CD4-positive, alpha-beta T cell (primary cell): ENCODE data around the gene SLC20A1. TPM values are rescaled to one million over a fixed set of nuclear protein-coding genes. Genes with fewer than 3 reads are reported as not detected.
A peak's percentile ranks its signal among the peaks of the same experiment; 100 is the strongest.

Experiments used
- ATAC-seq: fragments of 200-7000 bp; cut with Tn5 transposase; one replicate; pipeline ENCODE4 v1.10.0; 2022; ENCODE audit warnings: mild to moderate bottlenecking; ENCODE audit not compliant: poor library complexity
- CTCF ChIA-PET: fragments of 350-600 bp; sonication (Branson Sonifier 250); formaldehyde crosslinking; loops from one replicate; lab custom pipeline; 2021; ENCODE audit warnings: antibody characterized with exemption, inconsistent platforms; lab: Charles Lee
- POLR2A ChIA-PET: fragments of 350-600 bp; sonication (Branson Sonifier 250); formaldehyde crosslinking; loops from one replicate; lab custom pipeline; 2021; ENCODE audit warnings: antibody characterized with exemption, inconsistent platforms; lab: Charles Lee
- DNase-seq, 14 experiments: peaks; one replicate each; pipeline ENCODE4 v3.0.0-alpha.2; 2013 to 2020; ENCODE audit warnings: mixed read lengths in 2 of 14
- H3K27ac ChIP-seq, 2 donors: one replicate each; pipeline versions ENCODE4 v1.5.1 to v1.7.0; 2013; ENCODE audit warnings: low read length in 2 of 2, low read depth in 1 of 2, mild to moderate bottlenecking in 1 of 2
- H3K27me3 ChIP-seq, 2 experiments: 1 replicate in 1 of 2; 2 replicates in 1 of 2; pipeline versions ENCODE4 v1.6.1 to v1.7.0; 2013; ENCODE audit warnings: low read length in 2 of 2, control low read depth in 1 of 2, mild to moderate bottlenecking in 1 of 2, moderate library complexity in 1 of 2; ENCODE audit not compliant: insufficient read depth in 2 of 2, control insufficient read depth in 1 of 2
- H3K36me3 ChIP-seq: one replicate; pipeline ENCODE4 v1.6.1; 2013; ENCODE audit warnings: low read length, control low read depth; ENCODE audit not compliant: insufficient read depth
- H3K4me1 ChIP-seq: one replicate; pipeline ENCODE4 v1.6.1; 2013; ENCODE audit warnings: low read length, control low read depth; ENCODE audit not compliant: insufficient read depth
- H3K4me3 ChIP-seq: one replicate; pipeline ENCODE4 v1.5.1; 2013; ENCODE audit warnings: mild to moderate bottlenecking, low read length, moderate library complexity
- H3K9me3 ChIP-seq, 2 experiments: 1 replicate in 1 of 2; 2 replicates in 1 of 2; pipeline versions ENCODE4 v1.6.1 to v1.7.0; 2013; ENCODE audit warnings: low read length in 2 of 2, mild to moderate bottlenecking in 2 of 2, control low read depth in 1 of 2, moderate library complexity in 1 of 2; ENCODE audit not compliant: control insufficient read depth in 1 of 2, insufficient read depth in 1 of 2
- H3K27ac Mint-ChIP-seq: one replicate; pipeline ENCODE4 v1.8.0; 2020; ENCODE audit warnings: mixed read lengths
- H3K27me3 Mint-ChIP-seq: one replicate; pipeline ENCODE4 v1.8.0; 2021; ENCODE audit warnings: mixed read lengths
- H3K36me3 Mint-ChIP-seq: one replicate; pipeline ENCODE4 v1.8.0; 2021; ENCODE audit warnings: low read depth, mixed read lengths
- H3K4me1 Mint-ChIP-seq: one replicate; pipeline ENCODE4 v1.8.0; 2021; ENCODE audit warnings: low read depth, mixed read lengths
- H3K4me3 Mint-ChIP-seq: one replicate; pipeline ENCODE4 v1.8.0; 2020; ENCODE audit warnings: mild to moderate bottlenecking, mixed read lengths
- H3K9me3 Mint-ChIP-seq: one replicate; pipeline ENCODE4 v1.8.0; 2020; ENCODE audit warnings: mixed read lengths
- intact Hi-C, 2 experiments: fragments of 100-400 bp; cut with DNase I in 1 of 2; cut with micrococcal nuclease in 1 of 2; formaldehyde crosslinking; loops; one replicate each; pipeline versions ENCODE4 v1.15.1 to v1.9.0; 2023 to 2025; cut with DNase I, micrococcal nuclease
- total RNA-seq, 174 experiments: library from RNA in 2 of 174; stranded (reverse) in 2 of 174; gene quantifications; one replicate each; pipeline ENCODE4 v1.2.3 and lab custom pipeline; 2021 to 2026
- TF ChIP-seq, protein P1 (sequence below): fragments of 200-600 bp; IDR thresholded peaks from one replicate; pipeline ENCODE4 v1.8.0; 2022; ENCODE audit warnings: antibody characterized with exemption, mild to moderate bottlenecking

SLC20A1 gene
- total RNA-seq, 2 experiments from 2014 or later = 130 to 139 TPM

DNA sequence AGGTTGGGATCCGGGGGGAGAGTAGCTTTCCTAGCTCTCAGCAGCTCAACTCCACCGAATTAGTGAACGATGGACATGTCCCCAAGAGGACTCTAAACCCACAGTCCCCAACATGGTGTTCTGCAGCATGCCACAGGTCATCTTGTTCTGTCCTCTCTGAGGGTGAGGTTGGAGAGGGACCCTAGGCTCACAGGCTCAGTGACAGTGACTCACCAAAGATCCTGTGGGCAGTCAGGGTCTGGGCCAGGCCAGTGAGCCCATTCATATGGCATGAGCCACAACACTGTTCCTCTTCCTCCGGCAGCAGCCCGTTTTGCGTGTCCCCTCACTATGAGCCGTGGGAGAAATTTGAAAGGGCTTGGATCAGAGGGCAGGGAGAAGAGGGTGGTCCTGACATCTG is 2.8 kb upstream of the SLC20A1 start:
- TF ChIP-seq, protein P1, sequence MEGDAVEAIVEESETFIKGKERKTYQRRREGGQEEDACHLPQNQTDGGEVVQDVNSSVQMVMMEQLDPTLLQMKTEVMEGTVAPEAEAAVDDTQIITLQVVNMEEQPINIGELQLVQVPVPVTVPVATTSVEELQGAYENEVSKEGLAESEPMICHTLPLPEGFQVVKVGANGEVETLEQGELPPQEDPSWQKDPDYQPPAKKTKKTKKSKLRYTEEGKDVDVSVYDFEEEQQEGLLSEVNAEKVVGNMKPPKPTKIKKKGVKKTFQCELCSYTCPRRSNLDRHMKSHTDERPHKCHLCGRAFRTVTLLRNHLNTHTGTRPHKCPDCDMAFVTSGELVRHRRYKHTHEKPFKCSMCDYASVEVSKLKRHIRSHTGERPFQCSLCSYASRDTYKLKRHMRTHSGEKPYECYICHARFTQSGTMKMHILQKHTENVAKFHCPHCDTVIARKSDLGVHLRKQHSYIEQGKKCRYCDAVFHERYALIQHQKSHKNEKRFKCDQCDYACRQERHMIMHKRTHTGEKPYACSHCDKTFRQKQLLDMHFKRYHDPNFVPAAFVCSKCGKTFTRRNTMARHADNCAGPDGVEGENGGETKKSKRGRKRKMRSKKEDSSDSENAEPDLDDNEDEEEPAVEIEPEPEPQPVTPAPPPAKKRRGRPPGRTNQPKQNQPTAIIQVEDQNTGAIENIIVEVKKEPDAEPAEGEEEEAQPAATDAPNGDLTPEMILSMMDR = no peak
- DNase-seq (no peak), ATAC-seq (no peak)
- POLR2A ChIA-PET = interaction anchor here (1.0 kb wide), 1 partner anchor 11 kb away, joined by 6 read pairs; no protein-coding TSS in a partner anchor
- CTCF ChIA-PET = interaction anchor here (1.4 kb wide), 1 partner anchor 43 kb away, joined by 3 read pairs; no protein-coding TSS in a partner anchor
- Mint-ChIP-seq H3K4me1 (peaks cover 33% of the 10 kb centered on the region), H3K9me3 (no peaks in the 10 kb centered on the region), H3K27me3 (no peaks in the 10 kb centered on the region), H3K36me3 (peaks cover 14% of the 10 kb centered on the region), H3K27ac (peak overlapping the region; percentile 85), H3K4me3 (no peak overlapping the region)
- Histone ChIP-seq H3K9me3 (no peaks in the 10 kb centered on the region), H3K4me3 (no peak overlapping the region), H3K27me3 (no peaks in the 10 kb centered on the region), H3K4me1 (peaks cover 32% of the 10 kb centered on the region), H3K27ac (no peak overlapping the region), H3K36me3 (peaks cover 8% of the 10 kb centered on the region)
- intact Hi-C loops = loop anchor here in 1 of 2 experiments (5.0 kb wide), 2 partner anchors 56 to 586 kb away; partner anchors contain the start of gene TMEM87B

DNA sequence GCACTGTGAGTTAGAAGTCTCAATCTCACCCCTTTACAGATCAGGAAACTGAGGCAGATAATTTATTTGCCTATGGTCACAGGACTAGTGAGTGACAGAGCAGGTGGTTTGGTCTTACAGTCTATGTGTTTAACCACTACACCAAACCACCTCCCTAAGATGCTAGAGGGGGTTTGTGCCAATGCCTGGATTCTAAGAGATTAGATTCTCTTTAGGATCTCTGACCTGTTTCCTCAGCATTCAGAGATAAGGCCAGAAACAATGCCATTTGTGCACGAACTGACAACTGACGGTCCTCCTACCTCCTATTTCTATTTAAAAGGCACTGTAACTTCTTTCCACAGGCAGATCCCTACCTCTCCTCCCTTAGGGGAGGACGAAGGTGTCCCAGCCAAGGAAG is 2.3 kb upstream of the SLC20A1 start:
- TF ChIP-seq, protein P1 = no peak
- no peaks in the 10 kb centered on the region for H3K27me3 ChIP-seq
- H3K9me3 ChIP-seq = no peaks in the 10 kb centered on the region
- intact Hi-C loops = loop anchor here in 1 of 2 experiments (5.0 kb wide), 2 partner anchors 56 to 586 kb away; partner anchors contain the start of gene TMEM87B
- Mint-ChIP-seq H3K27me3 (no peaks in the 10 kb centered on the region), H3K36me3 (peaks cover 19% of the 10 kb centered on the region), H3K4me3 (peak overlapping the region; percentile 93), H3K4me1 (peaks cover 38% of the 10 kb centered on the region), H3K9me3 (no peaks in the 10 kb centered on the region), H3K27ac (peak overlapping the region; percentile 85)
- no peak overlapping the region for H3K27ac ChIP-seq
- DNase-seq (no peak), ATAC-seq (no peak)
- POLR2A ChIA-PET = interaction anchor here (1.0 to 5.0 kb wide), 2 partner anchors 12 to 13 kb away, joined by 6 to 239 read pairs; no protein-coding TSS in a partner anchor
- H3K4me3 ChIP-seq = no peak overlapping the region
- CTCF ChIA-PET = interaction anchor here (1.4 kb wide), 1 partner anchor 44 kb away, joined by 3 read pairs; no protein-coding TSS in a partner anchor
- H3K4me1 ChIP-seq = peaks cover 36% of the 10 kb centered on the region
- peaks cover 13% of the 10 kb centered on the region for H3K36me3 ChIP-seq

DNA sequence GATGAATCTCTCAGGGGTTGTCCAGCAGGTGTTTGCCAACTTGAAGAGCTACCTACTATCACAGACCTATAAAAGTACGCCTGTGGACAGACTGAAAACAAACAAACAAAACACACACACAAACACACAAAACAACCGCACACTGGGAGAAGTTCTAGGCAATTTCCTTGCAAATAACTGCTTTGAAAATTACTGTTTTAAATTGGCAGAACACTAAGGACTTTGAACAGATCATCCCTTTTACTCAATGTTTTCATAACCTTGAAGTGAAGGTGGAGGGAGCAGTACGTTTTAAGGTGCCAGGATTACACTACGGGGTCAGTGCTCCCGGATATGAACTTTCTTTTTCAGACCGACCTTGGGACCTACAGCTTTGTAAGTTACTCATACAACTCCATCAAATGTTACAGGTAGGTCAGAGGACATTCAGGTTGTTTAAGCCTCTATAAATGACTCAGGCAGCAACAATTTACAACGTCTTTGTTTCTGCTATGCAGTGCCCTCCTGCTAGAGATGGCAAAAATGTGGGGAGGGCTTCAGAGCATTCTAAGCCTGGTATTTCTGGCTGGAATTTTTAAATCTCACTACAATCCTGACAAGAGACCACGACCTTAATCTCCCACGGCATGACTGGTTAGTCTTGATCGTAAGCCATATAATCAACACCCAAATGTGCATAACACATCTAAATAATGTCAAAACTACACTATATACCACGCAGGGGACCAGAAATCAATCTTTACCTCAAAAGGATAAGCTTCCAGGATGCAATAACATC is 1.4 kb upstream of the SLC20A1 start:
- Histone ChIP-seq H3K4me3 (peak overlapping the region; percentile 78), H3K36me3 (peaks cover 21% of the 10 kb centered on the region), H3K9me3 (no peaks in the 10 kb centered on the region), H3K27ac (peak overlapping the region in 1 of 2 donors; percentile 75), H3K4me1 (peaks cover 42% of the 10 kb centered on the region), H3K27me3 (no peaks in the 10 kb centered on the region)
- Mint-ChIP-seq H3K36me3 (peaks cover 28% of the 10 kb centered on the region), H3K4me1 (peaks cover 47% of the 10 kb centered on the region), H3K27me3 (no peaks in the 10 kb centered on the region), H3K27ac (peak overlapping the region; percentile 85), H3K9me3 (no peaks in the 10 kb centered on the region), H3K4me3 (peak overlapping the region; percentile 93)
- no peak for ATAC-seq
- ChIA-PET POLR2A (interaction anchor here (0.8 to 5.0 kb wide), 5 partner anchors 14 to 102 kb away, joined by 3 to 239 read pairs (median 5); partner anchors contain the start of gene POLR1B), CTCF (interaction anchor here (0.9 to 4.2 kb wide), 6 partner anchors 14 to 47 kb away, joined by 3 to 36 read pairs (median 14); no protein-coding TSS in a partner anchor)
- TF ChIP-seq, protein P1 = no peak
- intact Hi-C loops = loop anchor here in 1 of 2 experiments (5.0 kb wide), 2 partner anchors 57 to 587 kb away; partner anchors contain the start of gene TMEM87B
- no peak for DNase-seq
